ENCODE measurements around the gene RHOJ. TPM values are rescaled to one million over a fixed set of nuclear protein-coding genes. Genes with fewer than 3 reads are reported as not detected.

Gene RHOJ
- polyA plus RNA-seq, 4 donors, result 0.45 to 11.1 (median 5.9) TPM

GRCh38 chr14:63326840-63327239 is 122.6 kb downstream of the RHOJ start:
- DNase-seq, result no peak
- 71 to 88% (median 73%) methylated on average over 5 of the region's 5 CpGs for WGBS, 3 donors
- H3K4me3 ChIP-seq (ENCODE audit: low read depth in 1 of 3, low read length in 3 of 3), result no peak overlapping the region
- no peaks in the 10 kb centered on the region for H3K4me1 ChIP-seq (ENCODE audit: control insufficient read depth in 3 of 3, insufficient read depth in 2 of 3, low read depth in 1 of 3, low read length in 2 of 3)
- H3K36me3 ChIP-seq (ENCODE audit: control insufficient read depth in 3 of 3, insufficient read depth in 2 of 3, low read depth in 1 of 3, low read length in 3 of 3), result no peaks in the 10 kb centered on the region
- no peaks in the 10 kb centered on the region for H3K9me3 ChIP-seq (ENCODE audit: control insufficient read depth in 2 of 2, insufficient read depth in 1 of 2, low read depth in 1 of 2, low read length in 1 of 2)
- no peak overlapping the region for H3K27ac ChIP-seq (ENCODE audit: low read depth in 1 of 3, low read length in 2 of 3)
- FAIRE-seq, result no peak
- H3K27me3 ChIP-seq (ENCODE audit: control insufficient read depth in 3 of 3, insufficient read depth in 3 of 3, low read length in 3 of 3), result peaks cover 0 to 7% (median 0%) of the 10 kb centered on the region in 3 donors

GRCh38 chr14:63328787-63329737 is 124.8 kb downstream of the RHOJ start:
- 60 to 73% (median 72%) methylated on average over 6 of the region's 6 CpGs for WGBS, 3 donors
- Histone ChIP-seq H3K4me3 (ENCODE audit: low read depth in 1 of 3, low read length in 3 of 3) (no peak overlapping the region), H3K27ac (ENCODE audit: low read depth in 1 of 3, low read length in 2 of 3) (no peak overlapping the region), H3K27me3 (ENCODE audit: control insufficient read depth in 3 of 3, insufficient read depth in 3 of 3, low read length in 3 of 3) (peaks cover 0 to 7% (median 0%) of the 10 kb centered on the region in 3 donors), H3K36me3 (ENCODE audit: control insufficient read depth in 3 of 3, insufficient read depth in 2 of 3, low read depth in 1 of 3, low read length in 3 of 3) (no peaks in the 10 kb centered on the region), H3K4me1 (ENCODE audit: control insufficient read depth in 3 of 3, insufficient read depth in 2 of 3, low read depth in 1 of 3, low read length in 2 of 3) (no peaks in the 10 kb centered on the region), H3K9me3 (ENCODE audit: control insufficient read depth in 2 of 2, insufficient read depth in 1 of 2, low read depth in 1 of 2, low read length in 1 of 2) (peaks cover 0 to 4% of the 10 kb centered on the region in 2 donors)
- FAIRE-seq, result no peak
- no peak for DNase-seq

- no peak for DNase-seq
- Histone ChIP-seq H3K9me3 (ENCODE audit: control insufficient read depth in 2 of 2, insufficient read depth in 1 of 2, low read depth in 1 of 2, low read length in 1 of 2) (no peaks in the 10 kb centered on the region), H3K4me1 (ENCODE audit: control insufficient read depth in 3 of 3, insufficient read depth in 2 of 3, low read depth in 1 of 3, low read length in 2 of 3) (no peaks in the 10 kb centered on the region), H3K27me3 (ENCODE audit: control insufficient read depth in 3 of 3, insufficient read depth in 3 of 3, low read length in 3 of 3) (no peaks in the 10 kb centered on the region), H3K4me3 (ENCODE audit: low read depth in 1 of 3, low read length in 3 of 3) (no peak overlapping the region), H3K36me3 (ENCODE audit: control insufficient read depth in 3 of 3, insufficient read depth in 2 of 3, low read depth in 1 of 3, low read length in 3 of 3) (no peaks in the 10 kb centered on the region), H3K27ac (ENCODE audit: low read depth in 1 of 3, low read length in 2 of 3) (no peak overlapping the region)
- FAIRE-seq, result no peak
- 57 to 69% (median 61%) methylated on average over 7 of the region's 7 CpGs for WGBS, 3 donors
Measured at GRCh38 chr14:63342371-63342770, 138.1 kb downstream of the RHOJ start.

Other genes with a start within 250 kb of the RHOJ start
- under 1 TPM in 2 of 4 donors, not detected in 2; 0.01 to 0.03 TPM for gene KCNH5, start 159.0 kb upstream of the RHOJ start, polyA plus RNA-seq
- gene GPHB5, start 114.5 kb downstream of the RHOJ start, polyA plus RNA-seq, result not detected